ENCODE results near the gene S100A7A. TPM values are rescaled to one million over a fixed set of nuclear protein-coding genes. Genes with fewer than 3 reads are reported as not detected.
"Not testable (repeated sequence)": the region's sequence is repeated elsewhere in the genome, so short reads cannot be mapped to it uniquely, and the experiment has no call there.

S100A7A gene
- total RNA-seq, 2 donors from 2014 or later, result not detected

GRCh38 chr1:153456396-153456795, 40.1 kb downstream of the S100A7A start:
- DNase-seq (no peak), ATAC-seq (no peak)
- Histone ChIP-seq H3K4me1 (no peaks in the 10 kb centered on the region), H3K9me3 (no peaks in the 10 kb centered on the region), H3K36me3 (replicated peaks in 1 of 2; ENCODE audit: insufficient read depth in 1 of 2, low read depth in 2 of 2) (no peaks in the 10 kb centered on the region), H3K4me3 (no peak overlapping the region), H3K27ac (no peak overlapping the region), H3K27me3 (peaks cover 0 to 7% of the 10 kb centered on the region in 2 donors)
- intact Hi-C loops (cut with DNase I), result no loop called here
- WGBS, 2 donors, result 19 to 43% methylated on average over 1 of the region's 1 CpG
- TF ChIP-seq POLR2A (IDR thresholded peaks at IDR 0.05), result no peak
- no peak for TF ChIP-seq CTCF (IDR thresholded peaks at IDR 0.05)

DNA sequence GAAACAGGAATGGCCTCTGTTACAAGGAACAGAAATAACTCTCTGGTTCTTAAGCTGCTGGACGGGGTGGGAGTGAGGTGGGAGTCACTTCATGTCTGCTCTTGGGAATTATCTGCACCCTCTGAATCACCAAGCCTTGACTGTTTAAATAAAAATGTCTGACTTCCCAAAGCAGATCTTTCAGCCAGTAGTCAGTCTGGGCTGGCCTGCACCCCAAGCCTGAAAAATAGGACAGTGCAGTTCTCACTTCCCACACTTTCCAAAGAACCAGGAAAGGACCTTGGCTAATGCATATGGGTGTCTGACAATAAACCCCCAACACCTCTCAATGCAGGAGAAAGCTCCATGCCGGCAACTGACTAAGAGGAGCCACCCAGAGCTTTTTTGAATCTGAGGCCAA, 43.3 kb downstream of the S100A7A start:
- intact Hi-C loops (cut with DNase I), result no loop called here
- ATAC-seq, result no peak
- H3K4me3 ChIP-seq, result no peak overlapping the region
- H3K27me3 ChIP-seq, result no peaks in the 10 kb centered on the region
- WGBS, 2 donors, result 70 to 80% methylated on average over 1 to 2 of the region's 2 CpGs
- H3K27ac ChIP-seq, result no peak overlapping the region
- TF ChIP-seq POLR2A (IDR thresholded peaks at IDR 0.05), result no peak
- no peak for TF ChIP-seq CTCF (IDR thresholded peaks at IDR 0.05)
- H3K36me3 ChIP-seq (replicated peaks in 1 of 2; ENCODE audit: insufficient read depth in 1 of 2, low read depth in 2 of 2), result no peaks in the 10 kb centered on the region
- DNase-seq, result no peak
- no peaks in the 10 kb centered on the region for H3K4me1 ChIP-seq
- H3K9me3 ChIP-seq, result no peaks in the 10 kb centered on the region

DNA sequence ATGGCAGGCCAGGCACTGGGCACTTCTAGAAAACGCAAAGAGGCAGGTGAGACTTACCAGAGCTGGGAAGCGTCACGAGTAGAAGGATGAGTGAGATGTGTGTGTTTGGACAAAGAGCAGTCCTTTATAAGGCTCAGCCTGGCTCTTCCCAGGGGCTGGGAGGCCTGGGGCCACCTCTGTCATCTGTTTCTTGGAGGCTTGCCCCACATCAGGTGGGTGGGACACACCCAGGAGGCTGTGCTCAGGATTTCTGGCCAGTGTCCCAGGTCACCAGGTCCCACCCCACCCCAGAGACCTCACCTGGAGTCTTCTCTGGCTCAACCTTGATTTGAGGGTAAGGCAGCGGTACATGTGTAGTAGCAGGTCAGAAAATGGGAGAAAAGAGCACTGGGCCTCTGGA, 44.2 kb downstream of the S100A7A start, which contains the start of gene S100A7:
Gene S100A7, minus strand, starts transcription at position 101 of the 400 bp plus-strand sequence. CDS start 1,638 bp downstream, outside the sequence.
- Histone ChIP-seq H3K36me3 (replicated peaks in 1 of 2; ENCODE audit: insufficient read depth in 1 of 2, low read depth in 2 of 2) (no peaks in the 10 kb centered on the region), H3K27ac (no peak within 1 kb of the TSS), H3K4me3 (no peak within 1 kb of the TSS), H3K4me1 (no peaks in the 10 kb centered on the region), H3K9me3 (no peaks in the 10 kb centered on the region), H3K27me3 (no peaks in the 10 kb centered on the region)
- ATAC-seq (no peak), DNase-seq (no peak)
- WGBS, 2 donors, result 77 to 81% methylated on average over 4 of the region's 4 CpGs
- TF ChIP-seq CTCF (IDR thresholded peaks at IDR 0.05), result no peak
- TF ChIP-seq POLR2A (IDR thresholded peaks at IDR 0.05), result no peak
- intact Hi-C loops (cut with DNase I), result no loop called here

DNA sequence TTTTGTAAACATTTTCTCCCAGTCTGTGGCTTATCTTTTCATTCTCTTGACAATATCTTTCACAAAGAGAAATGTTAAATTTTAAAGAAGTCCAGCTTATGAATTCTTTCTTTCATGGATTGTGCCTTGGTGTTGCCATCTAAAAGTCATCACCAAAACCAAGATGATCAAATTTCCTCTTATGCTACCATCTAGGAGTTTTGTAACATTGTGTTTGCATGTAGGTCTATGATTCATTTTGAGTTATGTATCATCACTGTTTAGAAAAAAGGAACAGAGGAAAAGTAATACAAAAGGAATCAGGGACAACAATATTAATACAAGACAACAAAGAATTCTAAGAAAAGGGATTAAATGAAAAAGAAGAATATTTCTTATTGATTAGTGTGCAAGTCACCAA, 46.4 kb downstream of the S100A7A start:
- H3K36me3 ChIP-seq (replicated peaks in 1 of 2; ENCODE audit: insufficient read depth in 1 of 2, low read depth in 2 of 2); H3K4me3 ChIP-seq; intact Hi-C loops (cut with DNase I); ATAC-seq; H3K4me1 ChIP-seq; H3K27ac ChIP-seq; DNase-seq; H3K27me3 ChIP-seq; H3K9me3 ChIP-seq: not testable (repeated sequence)

DNA sequence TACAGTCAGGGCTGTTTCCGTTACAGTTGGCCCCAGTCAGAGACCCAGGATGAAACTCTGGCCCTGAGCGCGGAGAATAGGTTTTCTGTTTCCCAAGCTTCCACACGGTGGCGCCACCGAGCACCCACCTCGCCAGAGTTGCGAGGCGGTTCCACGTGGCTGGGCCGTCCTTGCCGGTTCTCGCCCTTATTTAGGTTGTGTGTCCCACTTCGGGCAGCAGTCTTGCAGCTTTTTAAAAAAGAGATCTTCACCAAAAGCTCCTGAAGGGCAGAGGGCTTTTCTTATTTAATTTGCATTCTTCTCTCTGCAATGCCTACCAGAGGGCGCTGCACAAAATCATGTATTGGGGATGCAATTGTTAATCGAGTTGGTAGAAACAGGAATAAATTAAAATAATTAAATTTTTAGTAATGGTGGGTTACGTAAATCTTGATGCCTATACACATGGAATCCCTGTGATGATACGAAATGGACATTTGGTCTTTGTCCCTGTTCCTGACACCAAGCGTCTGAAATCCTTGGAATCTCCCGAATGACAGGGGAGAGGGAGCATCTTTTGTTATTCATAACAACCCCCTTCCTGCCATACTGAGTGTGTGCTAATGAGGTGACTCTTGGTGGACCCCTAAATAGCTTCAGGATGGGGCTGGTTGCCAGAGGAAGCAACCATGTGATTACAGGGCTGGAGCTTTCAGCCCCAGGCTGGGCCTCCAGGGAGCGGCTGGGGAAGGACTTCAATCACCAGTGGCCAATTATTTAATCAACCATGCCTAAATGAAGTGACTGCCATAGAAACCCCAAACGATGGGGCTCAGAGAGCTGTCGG, 49.7 kb downstream of the S100A7A start:
- Histone ChIP-seq H3K36me3 (replicated peaks in 1 of 2; ENCODE audit: insufficient read depth in 1 of 2, low read depth in 2 of 2) (no peaks in the 10 kb centered on the region), H3K27me3 (no peaks in the 10 kb centered on the region), H3K27ac (no peak overlapping the region), H3K4me3 (no peak overlapping the region), H3K9me3 (peaks cover 0 to 2% (median 0%) of the 10 kb centered on the region in 3 donors), H3K4me1 (no peaks in the 10 kb centered on the region)
- DNase-seq (peak; percentile 23 to 50 (median 42)), ATAC-seq (no peak)
- intact Hi-C loops (cut with DNase I), result no loop called here
- peak; percentile 39 to 80 (median 57) for TF ChIP-seq CTCF (IDR thresholded peaks at IDR 0.05)
- TF ChIP-seq POLR2A (IDR thresholded peaks at IDR 0.05), result no peak
- 20% methylated on average over 21 to 23 of the region's 23 CpGs for WGBS, 2 donors

Measured in body of pancreas (tissue), 4 donors.